Adipocyte (in vitro differentiated cells): Measurements from ENCODE around the gene PLCB2.
A peak's percentile ranks its signal among the peaks of the same experiment; 100 is the strongest.

Experiments used
- DNase-seq: peaks from one replicate; pipeline ENCODE4 v3.0.0-alpha.2; 2015; ENCODE audit warnings: low read depth
- H3K27me3 ChIP-seq: replicated peaks from 2 replicates; pipeline ENCODE4 v1.7.0; 2013; ENCODE audit warnings: mild to moderate bottlenecking, low read length, moderate library complexity; ENCODE audit not compliant: control insufficient read depth, insufficient read depth
- H3K36me3 ChIP-seq: 2 replicates; pipeline ENCODE4 v1.7.0; 2013; ENCODE audit warnings: low read length, mild to moderate bottlenecking, moderate library complexity; ENCODE audit not compliant: control insufficient read depth, insufficient read depth, severe bottlenecking
- H3K4me1 ChIP-seq: 2 replicates; pipeline ENCODE4 v1.7.0; 2013; ENCODE audit warnings: mild to moderate bottlenecking, low read length, moderate library complexity; ENCODE audit not compliant: control insufficient read depth, insufficient read depth
- H3K4me3 ChIP-seq: 2 replicates; pipeline ENCODE4 v1.7.0; 2013; ENCODE audit warnings: mild to moderate bottlenecking, low read length, moderate library complexity
- H3K9ac ChIP-seq: 2 replicates; pipeline ENCODE4 v1.7.0; 2013; ENCODE audit warnings: mild to moderate bottlenecking, low read length, moderate library complexity
- H3K9me3 ChIP-seq: 2 replicates; pipeline ENCODE4 v1.7.0; 2013; ENCODE audit warnings: mild to moderate bottlenecking, low read length, moderate library complexity; ENCODE audit not compliant: control insufficient read depth

Gene PLCB2

GRCh38 chr15:40338921-40339620 lies 31.3 kb upstream of the PLCB2 start:
- peak overlapping the region; percentile 73 for H3K4me3 ChIP-seq
- H3K9ac ChIP-seq = peak overlapping the region; percentile 92
- H3K36me3 ChIP-seq = no peaks in the 10 kb centered on the region
- peaks cover 76% of the 10 kb centered on the region for H3K4me1 ChIP-seq
- H3K27me3 ChIP-seq = no peaks in the 10 kb centered on the region
- no peaks in the 10 kb centered on the region for H3K9me3 ChIP-seq
- peak; percentile 86 for DNase-seq

DNA sequence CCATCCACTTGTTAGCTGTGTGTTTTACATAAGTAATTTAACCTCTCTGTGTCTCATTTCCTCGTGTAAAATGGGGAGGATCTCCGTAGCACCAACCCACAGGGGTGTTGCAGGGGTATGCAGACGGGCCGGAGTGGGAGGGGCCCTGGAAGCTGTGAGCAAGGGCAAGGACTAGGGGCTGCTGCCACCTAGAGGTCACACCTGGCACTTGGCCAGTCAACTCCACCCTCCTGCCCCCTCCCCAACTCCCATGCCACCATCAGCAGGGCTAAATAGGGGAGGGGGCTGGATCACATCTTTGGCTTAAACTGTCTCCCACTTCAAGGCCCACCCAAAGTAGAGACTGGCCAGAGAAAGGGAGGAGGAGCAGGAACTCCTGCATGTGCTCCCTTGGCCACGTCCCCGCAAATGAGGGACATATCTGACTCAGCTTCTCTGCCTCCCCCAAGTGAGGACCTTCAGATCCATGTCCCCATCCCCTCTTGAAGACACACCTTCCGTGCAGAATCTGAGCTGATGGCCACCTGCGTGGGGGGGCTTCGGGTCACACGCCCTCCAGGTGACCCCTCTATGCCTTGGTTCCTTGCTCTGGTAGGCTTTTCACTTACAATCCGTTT lies 30.4 kb upstream of the PLCB2 start:
- DNase-seq = peak; percentile 74
- Histone ChIP-seq H3K36me3 (no peaks in the 10 kb centered on the region), H3K4me3 (peak overlapping the region; percentile 40), H3K27me3 (no peaks in the 10 kb centered on the region), H3K9me3 (no peaks in the 10 kb centered on the region), H3K9ac (peak overlapping the region; percentile 92), H3K4me1 (peaks cover 73% of the 10 kb centered on the region)

DNA sequence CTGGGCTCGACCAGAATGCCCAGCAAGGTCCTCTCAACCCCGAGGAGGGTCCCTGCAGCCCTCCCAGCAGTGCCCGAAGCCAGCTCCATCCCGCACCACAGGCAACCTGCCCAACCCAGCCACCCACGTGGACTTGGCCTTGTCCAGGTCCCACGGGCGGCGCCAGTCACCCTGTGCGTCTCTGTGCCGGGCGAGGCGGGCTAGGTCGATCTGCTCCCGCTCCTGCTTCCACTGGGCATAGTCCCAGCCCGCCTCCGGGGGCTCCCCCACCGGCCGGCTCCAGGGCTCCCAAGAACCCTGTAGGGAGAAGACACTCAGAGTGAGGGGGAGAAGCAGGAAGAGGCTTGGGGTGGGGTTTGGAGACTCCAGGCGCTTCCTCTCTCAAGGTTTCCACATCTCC lies 29.9 kb upstream of the PLCB2 start:
- no peak for DNase-seq
- Histone ChIP-seq H3K9ac (peak overlapping the region; percentile 92), H3K4me3 (peak overlapping the region; percentile 40), H3K36me3 (no peaks in the 10 kb centered on the region), H3K9me3 (no peaks in the 10 kb centered on the region), H3K4me1 (peaks cover 67% of the 10 kb centered on the region), H3K27me3 (no peaks in the 10 kb centered on the region)

DNA sequence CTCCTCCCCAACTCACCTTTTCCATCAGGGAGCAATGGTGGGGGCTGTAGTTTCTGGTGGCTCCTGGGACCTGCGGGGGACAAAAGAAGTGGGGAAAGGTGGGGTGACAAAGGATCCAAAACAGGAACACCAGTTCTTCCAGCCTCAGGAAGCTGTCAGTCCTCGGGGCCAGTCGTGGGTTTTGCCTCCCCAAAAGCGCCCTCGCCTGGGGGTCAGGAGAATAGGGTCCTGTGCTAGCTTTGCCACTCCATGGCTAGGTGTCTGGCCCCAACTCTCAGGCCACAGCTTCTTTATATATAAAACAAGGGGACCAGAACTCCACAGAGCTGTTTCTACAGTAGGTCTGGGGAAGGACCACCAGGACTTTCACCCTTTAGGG lies 29.0 kb upstream of the PLCB2 start:
- Histone ChIP-seq H3K4me3 (no peak overlapping the region), H3K9me3 (no peaks in the 10 kb centered on the region), H3K9ac (peak overlapping the region; percentile 20), H3K27me3 (no peaks in the 10 kb centered on the region), H3K4me1 (peaks cover 66% of the 10 kb centered on the region), H3K36me3 (no peaks in the 10 kb centered on the region)
- no peak for DNase-seq

DNA sequence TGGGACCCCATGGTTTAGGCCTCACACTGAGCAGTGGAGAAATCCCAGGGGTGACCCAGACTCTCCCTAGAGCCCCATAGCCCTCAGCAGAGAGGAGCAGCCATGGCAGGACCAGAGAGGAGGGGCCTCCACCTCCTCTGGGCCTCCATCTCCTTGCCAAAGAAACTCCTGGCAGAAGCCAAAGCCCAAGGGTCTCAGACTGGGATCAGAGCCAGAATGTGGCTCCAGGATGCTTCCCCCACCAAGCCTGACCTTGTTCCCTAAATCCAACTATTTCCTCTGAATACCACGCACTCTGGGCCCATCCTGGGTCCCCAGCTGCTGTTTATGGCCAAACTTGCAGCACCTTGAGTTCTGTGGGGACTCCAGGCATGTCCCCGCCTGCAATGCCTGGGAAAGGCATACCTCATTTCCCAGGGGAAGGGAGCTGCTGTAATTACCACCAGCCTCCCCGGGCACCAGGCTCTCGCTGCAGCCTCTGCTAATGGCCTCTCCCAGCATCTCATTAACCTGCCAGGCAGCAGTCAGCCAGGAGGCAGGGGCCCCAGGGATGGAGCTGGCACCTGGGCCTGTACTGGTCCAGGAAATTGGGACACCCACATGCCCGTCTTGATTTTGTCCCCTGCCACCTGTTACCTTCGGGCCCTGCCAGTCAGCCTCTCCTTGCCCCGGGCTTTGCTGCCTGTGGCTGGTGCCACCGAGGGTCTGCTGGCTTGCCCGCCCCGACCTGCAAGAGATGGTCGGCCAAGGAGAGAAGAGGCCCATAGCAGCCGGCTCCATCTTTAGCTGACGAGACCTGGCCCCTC lies 28.4 kb upstream of the PLCB2 start:
- Histone ChIP-seq H3K27me3 (no peaks in the 10 kb centered on the region), H3K4me3 (no peak overlapping the region), H3K36me3 (no peaks in the 10 kb centered on the region), H3K9ac (peak overlapping the region; percentile 27), H3K9me3 (no peaks in the 10 kb centered on the region), H3K4me1 (peaks cover 63% of the 10 kb centered on the region)
- no peak for DNase-seq

- Histone ChIP-seq H3K4me1 (peaks cover 59% of the 10 kb centered on the region), H3K36me3 (no peaks in the 10 kb centered on the region)
Observed at GRCh38 chr15:40334941-40335795, 27.4 kb upstream of the PLCB2 start.

GRCh38 chr15:40334541-40334940 lies 26.8 kb upstream of the PLCB2 start:
- Histone ChIP-seq H3K36me3 (no peaks in the 10 kb centered on the region), H3K4me1 (peaks cover 59% of the 10 kb centered on the region), H3K9me3 (no peaks in the 10 kb centered on the region), H3K27me3 (no peaks in the 10 kb centered on the region), H3K4me3 (no peak overlapping the region), H3K9ac (no peak overlapping the region)
- no peak for DNase-seq

More at GRCh38 chr15:40334941-40335795, 27.4 kb upstream of the PLCB2 start:
- Histone ChIP-seq H3K9me3 (no peaks in the 10 kb centered on the region), H3K27me3 (no peaks in the 10 kb centered on the region), H3K4me3 (no peak overlapping the region), H3K9ac (peak overlapping the region; percentile 27)
- DNase-seq = no peak

GRCh38 chr15:40333922-40334492 lies 26.3 kb upstream of the PLCB2 start:
- Histone ChIP-seq H3K9me3 (no peaks in the 10 kb centered on the region), H3K9ac (peak overlapping the region; percentile 27), H3K27me3 (no peaks in the 10 kb centered on the region), H3K4me1 (peaks cover 59% of the 10 kb centered on the region), H3K4me3 (no peak overlapping the region), H3K36me3 (no peaks in the 10 kb centered on the region)
- peak; percentile 60 for DNase-seq

DNA sequence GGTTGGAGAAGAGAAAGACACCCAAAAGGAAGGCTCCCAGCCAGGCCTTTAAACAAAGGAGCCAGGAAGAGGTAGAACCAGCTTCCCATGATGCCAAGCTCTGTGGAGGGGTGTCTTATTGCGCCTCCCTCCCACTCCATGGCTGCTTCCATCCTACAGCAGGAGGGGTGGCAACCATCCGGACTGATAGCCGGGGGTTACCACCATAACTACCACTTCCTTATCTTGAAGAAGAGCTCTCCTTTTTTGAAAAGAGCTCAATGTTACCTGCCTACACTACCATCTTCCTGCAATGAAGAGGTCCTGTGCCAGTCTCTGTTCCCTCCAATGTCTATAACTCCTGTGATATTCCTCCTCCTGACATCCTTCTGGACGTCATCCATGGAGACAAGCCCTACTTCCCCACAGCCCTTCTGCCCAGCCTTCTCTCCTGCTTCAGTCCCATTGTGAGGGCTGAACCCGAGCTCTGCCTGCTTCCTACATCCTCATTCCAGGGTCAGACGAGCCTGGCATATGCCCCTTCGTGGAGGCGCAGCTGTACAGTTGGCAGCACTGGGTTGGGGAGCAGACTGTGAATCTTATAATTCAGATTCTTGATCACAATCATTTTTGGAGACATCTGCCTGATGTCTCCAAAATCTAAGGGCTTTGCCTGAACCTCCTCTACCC lies 24.5 kb upstream of the PLCB2 start:
- DNase-seq = no peak
- Histone ChIP-seq H3K9me3 (no peaks in the 10 kb centered on the region), H3K27me3 (no peaks in the 10 kb centered on the region), H3K9ac (no peak overlapping the region), H3K36me3 (no peaks in the 10 kb centered on the region), H3K4me1 (peaks cover 63% of the 10 kb centered on the region), H3K4me3 (no peak overlapping the region)

- Histone ChIP-seq H3K9me3 (no peaks in the 10 kb centered on the region), H3K27me3 (no peaks in the 10 kb centered on the region), H3K36me3 (peaks cover 4% of the 10 kb centered on the region), H3K9ac (no peak overlapping the region), H3K4me1 (peaks cover 65% of the 10 kb centered on the region), H3K4me3 (no peak overlapping the region)
- DNase-seq = no peak
Observed at GRCh38 chr15:40331637-40332036, 23.9 kb upstream of the PLCB2 start.
